NCI-H510A treated with DMSO at 0.1 percent for 48 hours (cell line): ENCODE data around the gene NEU2.
"Not testable (repeated sequence)": the region's sequence is repeated elsewhere in the genome, so short reads cannot be mapped to it uniquely, and the experiment has no call there.

Experiments used
- DNase-seq: peaks from one replicate; lab custom pipeline; 2025; lab: John Stamatoyannopoulos, UW

NEU2 gene

DNA sequence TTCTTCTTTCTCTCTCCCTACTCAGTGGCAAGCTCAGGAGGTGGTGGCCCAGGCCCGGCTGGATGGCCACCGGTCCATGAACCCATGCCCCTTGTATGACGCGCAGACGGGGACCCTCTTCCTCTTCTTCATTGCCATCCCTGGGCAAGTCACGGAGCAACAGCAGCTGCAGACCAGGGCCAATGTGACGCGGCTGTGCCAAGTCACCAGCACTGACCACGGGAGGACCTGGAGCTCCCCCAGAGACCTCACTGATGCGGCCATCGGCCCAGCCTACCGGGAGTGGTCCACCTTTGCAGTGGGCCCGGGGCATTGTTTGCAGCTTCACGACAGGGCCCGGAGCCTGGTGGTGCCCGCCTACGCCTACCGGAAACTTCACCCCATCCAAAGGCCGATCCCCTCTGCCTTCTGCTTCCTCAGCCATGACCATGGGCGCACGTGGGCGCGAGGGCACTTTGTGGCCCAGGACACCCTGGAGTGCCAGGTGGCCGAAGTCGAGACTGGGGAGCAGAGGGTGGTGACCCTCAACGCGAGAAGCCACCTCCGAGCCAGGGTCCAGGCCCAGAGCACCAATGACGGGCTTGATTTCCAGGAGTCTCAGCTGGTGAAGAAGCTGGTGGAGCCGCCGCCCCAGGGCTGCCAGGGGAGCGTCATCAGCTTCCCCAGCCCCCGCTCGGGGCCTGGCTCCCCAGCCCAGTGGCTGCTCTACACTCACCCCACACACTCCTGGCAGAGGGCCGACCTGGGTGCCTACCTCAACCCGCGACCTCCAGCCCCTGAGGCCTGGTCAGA lies 1.8 kb downstream of the NEU2 start:
- DNase-seq, result no peak

GRCh38 chr2:233035426-233036161 lies 3.1 kb downstream of the NEU2 start:
- no peak for DNase-seq

DNA sequence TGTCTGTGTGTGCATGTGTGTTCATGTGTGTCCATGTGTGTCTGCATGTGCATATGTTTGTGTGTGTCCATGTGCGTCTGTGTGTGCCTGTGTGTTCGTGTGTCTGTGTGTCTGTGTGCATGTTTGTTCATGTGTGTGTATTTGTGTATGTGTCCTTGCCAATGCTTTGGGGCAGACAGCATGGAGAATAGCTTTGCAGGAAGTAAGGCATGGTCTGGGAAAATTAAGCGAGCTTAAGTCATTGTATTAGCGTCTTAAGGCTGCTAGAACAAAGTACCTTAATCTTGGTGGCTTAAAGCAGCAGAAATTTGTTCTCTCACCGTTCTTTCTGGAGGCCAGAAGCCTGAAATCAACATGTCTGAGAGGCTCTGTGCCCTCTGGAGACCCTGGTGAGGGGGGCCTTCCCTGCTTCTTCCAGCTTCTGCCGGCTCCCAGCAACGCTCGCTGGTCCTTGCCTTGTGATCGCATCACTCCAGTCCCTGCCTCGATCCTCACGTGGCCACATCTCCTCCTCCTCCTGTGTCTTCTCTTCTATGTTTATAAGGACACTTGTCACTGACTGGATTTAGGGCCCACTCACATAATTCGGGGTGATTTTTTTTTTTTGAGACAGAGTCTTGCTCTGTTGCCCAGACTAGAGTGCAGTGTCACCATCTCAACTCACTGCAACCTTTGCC lies 3.8 kb downstream of the NEU2 start:
- no peak for DNase-seq

DNA sequence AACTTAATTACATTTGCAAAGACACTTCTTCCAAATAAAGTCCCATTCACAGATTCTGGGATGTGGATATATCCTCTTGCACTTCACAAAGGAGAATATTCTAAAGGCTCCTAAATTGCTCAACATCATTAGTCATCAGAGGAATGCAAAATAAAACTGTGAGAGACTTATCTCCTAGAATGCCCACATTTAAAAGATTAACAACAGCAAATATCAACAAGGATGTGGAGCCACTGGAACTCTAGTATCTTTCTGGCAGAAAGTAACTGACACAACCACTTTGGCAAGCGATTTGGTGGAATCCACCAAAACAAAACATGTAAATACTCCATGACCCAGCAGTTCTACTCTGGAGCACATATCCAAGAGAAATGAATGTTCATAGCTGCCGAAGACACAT lies 4.6 kb downstream of the NEU2 start:
- DNase-seq, result no peak

DNA sequence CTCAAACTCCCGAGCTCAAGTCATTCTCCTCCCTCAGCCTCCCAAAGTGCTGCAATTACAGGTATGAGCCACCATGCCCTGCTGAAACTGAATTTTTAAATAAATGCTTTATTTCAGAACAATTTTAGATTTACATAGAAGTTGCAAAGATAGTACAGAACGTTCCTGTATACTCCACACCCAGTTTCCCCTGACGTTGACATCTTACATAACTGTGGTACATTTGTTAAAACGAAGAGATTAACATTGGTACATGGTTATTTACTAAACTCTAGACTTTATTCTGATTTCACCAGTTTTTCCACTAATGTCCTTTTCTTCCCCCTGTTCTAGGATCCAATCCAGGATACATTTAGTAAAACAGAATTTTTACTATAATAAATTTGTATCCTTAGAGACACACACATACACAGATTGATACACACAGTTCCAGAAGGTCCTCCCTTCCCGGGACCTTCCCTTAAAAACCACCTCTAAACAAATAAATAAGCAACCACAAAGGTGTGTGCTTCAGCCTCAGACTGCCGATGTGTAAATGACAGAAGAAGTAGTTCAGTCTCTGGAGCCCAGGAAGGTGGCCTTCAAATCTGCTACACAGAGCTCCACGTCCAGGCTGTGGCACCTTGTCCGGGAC lies 6.9 kb downstream of the NEU2 start:
- no peak for DNase-seq

DNA sequence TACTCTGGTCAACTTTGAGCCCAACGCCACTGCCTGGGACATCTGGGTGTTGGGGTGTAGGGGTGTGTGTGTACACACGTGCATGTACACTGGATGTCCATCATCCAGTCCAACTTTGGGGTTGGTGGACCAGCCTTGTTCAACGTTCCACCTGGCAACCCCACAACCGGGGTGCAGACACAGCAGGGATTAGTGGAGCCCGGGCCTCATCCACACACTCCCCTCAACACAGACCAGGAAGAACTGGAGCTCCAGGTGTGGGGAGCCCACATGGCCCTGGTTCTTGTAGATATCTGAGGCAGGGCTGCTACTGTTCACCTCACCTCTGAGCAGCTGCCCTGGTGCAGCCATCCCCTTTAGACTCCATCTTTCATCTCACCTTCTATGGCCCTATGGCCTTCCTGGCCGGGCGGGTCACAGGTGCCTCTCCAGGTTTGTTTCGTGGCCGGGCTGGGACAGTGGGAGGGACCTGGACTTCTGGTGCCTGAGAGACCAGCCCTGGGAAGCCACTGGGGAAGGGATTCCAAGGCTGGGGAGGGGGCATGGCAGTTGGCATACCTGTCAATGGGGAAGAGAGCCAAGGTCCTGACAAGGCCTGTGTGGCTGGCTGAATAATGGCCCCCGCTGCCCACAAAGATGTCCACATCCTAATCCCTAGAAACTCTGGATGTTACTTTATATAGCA lies 7.5 kb downstream of the NEU2 start:
- DNase-seq, result no peak

DNA sequence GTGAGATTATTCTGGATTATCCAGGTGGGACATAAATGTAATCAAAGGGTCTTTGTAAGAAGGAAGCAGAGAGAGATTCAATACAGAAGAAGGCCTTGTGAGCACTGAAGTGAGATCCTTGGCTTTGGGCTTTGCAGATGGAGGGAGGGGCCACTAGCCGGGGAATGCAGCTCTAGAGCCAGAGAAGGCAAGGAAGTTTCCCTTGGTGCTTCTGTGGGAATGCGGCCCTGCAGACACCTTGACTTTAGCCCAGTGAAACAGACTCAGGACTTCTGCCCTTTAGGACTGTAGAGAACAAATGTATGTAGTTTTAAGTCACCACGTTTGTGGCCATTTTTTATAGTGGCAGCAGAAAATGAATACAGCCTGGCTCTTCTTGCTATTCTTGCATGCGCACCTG lies 8.1 kb downstream of the NEU2 start:
- no peak for DNase-seq

- DNase-seq, result no peak
Measured at GRCh38 chr2:233041722-233042323, 9.4 kb downstream of the NEU2 start.

- no peak for DNase-seq
Measured at GRCh38 chr2:233042549-233042948, 10.1 kb downstream of the NEU2 start.

DNA sequence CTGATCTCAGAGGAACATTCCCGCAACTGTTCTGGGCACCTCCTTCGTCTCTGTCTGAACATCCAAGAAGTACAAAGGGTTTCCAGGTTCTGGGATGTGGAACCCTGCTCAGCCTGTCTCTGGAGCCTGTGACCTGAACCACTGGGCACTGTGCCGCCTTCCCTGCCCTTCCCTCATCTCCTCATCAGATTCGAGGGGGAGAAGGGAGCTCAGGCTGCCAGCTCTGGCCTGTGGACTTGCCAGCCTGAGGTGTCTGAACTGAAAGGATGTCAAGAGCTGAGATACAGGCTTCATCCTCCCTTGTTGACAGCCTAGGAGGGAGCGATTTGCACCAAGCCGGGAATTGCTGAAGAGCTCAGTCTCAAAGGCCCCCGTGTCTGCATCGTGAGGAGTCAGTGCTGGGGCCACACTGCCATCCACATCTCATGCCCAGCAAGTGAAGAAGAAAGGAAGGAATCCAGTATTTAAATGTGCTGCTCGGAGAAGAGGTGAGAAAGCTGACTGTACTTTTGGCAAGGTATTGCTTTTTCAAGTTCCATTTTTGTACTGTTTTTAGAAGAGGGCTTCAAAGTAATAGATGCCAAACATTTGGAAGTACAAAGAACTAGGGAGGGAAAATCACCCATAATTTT lies 12.6 kb downstream of the NEU2 start:
- DNase-seq, result no peak

DNA sequence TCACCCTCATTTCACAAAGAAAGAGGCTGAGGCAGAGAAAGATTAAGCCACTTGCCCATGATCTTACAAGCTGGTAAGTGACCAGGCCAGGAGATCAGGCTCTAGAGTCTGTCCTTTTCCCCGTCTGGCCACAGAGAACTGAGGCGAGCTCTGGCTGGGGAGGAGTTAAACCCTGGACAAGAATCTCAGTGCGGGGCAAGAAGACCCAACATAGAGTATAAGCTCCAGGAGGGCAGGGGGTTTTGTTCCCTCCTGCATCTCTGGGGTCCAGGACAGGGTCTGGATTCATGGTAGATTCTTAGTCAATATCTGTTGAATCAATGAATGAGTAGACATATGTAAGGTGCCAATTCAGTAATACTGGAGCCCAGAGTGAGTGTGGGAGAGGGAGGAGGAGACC lies 14.7 kb downstream of the NEU2 start:
- DNase-seq, result no peak

DNA sequence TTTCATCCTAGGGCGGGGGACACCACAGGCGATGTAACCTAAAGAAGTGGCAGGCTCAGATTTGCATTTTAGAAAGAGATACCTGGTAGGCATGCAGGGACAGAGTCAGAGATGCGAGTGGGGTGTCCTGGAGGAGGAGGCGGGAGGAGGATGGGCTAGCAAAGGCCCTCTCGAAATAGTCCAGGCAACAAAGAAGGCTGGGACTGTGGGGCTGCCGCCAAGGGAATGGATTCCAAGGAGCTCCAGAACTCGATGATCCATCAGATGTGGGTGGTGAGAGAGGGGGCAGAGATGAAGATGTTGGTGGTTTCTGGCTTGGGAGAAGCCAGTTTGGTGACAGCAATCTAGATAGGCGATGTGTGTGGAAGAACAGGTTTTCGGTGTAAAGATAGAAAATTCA lies 15.2 kb downstream of the NEU2 start:
- DNase-seq, result no peak

DNA sequence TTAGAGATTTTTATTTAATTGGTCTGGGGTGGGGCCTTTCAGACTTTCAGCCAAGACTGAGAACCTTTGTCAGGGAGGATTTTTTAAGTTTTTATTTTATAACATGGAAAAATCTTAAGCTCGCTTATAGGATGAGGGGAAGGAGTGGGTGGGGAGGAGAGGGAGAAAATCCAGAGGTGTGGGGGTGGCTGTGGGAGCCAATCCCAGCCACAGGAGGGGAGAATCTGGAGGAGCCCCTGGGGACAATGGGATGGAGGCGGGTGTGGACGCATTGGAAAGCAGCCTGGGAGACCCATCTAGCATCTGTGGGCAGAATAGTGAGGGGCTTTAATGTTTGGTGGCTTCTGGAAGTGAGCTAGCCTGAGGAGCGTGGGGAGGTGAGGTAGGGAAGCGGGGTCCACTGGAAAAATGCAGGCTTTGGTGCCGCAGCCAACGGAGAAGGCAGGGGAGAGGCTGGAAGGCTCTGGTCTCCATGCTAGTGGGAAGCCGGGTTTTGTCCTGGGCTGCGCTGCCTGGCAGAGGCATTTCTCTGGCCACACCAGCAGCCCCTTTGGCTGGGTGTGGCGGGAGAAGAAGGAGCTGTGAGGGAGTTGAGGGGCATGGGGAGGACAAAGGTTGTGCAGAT lies 16.2 kb downstream of the NEU2 start:
- DNase-seq, result no peak

DNA sequence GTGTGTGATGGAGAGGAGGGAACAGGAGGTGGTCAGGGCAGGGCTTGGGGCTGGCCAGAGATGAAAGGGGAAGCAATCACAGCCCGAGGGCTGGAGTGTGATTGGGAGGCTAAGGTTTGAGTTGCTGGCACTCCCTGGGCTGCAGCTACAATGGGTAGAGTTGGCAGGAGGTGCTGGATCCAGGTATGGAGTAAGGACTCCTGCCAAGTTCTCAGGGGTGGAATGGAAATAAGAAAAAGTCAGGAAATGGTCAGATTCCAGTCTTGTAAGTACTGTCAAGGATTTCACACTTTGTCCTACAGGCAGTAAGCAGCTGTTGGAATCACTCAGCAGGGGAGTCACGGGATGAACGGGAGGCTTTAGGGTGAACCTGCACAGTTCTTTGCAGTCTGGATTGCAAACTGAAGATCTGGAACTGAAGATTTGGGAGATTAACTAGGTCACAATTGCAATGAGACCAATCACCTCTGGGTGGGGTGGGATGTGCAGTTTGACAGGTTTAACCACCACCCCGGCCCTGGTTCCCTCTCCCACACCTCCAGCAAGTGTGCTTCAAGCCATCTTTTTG lies 16.8 kb downstream of the NEU2 start:
- no peak for DNase-seq

GRCh38 chr2:233051241-233052149 lies 19.0 kb downstream of the NEU2 start:
- DNase-seq, result no peak

DNA sequence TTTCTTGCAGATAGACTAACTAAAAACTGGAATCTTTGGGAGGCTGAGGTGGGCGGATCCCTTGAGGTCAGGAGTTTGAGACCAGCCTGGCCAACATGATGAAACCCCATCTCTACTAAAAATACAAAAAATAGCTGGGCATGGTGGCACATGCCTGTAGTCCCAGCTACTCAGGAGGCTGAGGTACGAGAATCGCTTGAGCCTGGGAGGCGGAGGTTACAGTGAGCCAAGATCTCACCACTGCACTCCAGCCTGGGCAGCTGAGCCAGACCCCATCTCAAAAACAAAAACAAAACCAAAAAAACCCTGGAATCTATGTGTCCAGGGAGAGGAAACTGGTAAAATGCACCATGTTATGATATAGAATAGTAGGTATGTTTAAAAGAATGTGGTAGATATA lies 20.0 kb downstream of the NEU2 start:
- DNase-seq, result not testable (repeated sequence)

DNA sequence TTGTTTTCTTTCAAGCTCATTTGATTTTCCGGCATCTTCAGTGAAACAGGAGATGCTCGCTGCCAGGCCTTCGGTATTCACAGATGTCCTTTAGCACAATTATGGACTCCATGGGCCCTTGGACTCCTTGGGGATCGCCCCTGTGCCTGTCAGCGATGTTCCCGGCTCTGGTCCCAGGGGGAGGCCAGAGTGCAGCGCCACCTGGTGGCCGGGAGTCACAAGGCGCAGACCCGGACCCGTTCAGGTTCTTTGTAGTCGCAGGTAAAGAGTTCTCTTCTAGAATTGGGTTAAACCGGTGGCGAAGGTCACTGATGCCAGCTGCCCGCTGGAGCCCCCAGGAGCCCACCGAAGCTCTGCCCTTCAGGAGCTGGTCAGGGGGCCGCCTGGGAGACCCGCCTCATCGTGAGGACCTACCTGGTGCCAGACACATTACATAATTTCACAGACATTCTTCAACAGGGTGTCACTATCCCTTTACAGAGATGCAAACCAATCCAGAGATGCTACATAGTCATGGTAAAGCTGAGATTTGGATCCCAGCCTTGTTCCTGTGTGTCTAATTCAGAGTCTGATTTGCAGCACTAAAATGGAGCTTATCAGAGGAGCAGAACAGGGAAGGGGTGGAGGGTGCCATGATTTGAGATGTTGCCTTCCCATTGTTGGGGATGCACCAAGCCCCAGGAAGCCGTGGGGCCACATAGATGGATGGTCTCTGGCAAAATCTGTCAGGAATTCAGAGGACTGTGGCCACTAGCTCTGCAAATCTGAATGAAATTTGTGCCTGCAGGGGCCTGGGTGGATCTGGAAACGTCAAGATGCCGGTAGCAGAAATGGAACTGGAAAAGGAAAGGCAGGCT lies 21.7 kb downstream of the NEU2 start:
- peak; percentile 29 for DNase-seq

DNA sequence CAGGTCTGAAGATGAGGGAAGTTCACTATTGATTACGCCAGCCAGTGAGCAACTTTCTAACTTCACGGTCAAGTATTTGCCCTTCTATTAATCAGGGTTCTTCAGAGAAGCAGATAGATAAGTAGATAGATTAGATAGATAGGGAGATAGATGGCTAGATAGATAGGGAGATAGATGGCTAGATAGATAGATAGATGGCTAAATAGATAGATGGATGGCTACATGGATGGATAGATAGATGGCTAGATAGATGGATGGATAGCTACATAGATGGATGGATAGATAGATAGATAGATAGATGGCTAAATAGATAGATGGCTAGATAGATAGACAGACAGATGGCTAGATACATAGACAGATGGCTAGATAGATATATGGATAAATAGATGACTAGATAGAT lies 22.9 kb downstream of the NEU2 start:
- DNase-seq, result no peak
